ENCODE measurements around the gene PTPRE.

The PTPRE gene

GRCh38 chr10:128049226-128050120, 142.6 kb downstream of the PTPRE start:
- DNase-seq: no peak

GRCh38 chr10:128050121-128050516, 143.2 kb downstream of the PTPRE start:
- no peak for DNase-seq

GRCh38 chr10:128050936-128051335, 144.0 kb downstream of the PTPRE start:
- no peak for DNase-seq

- DNase-seq: no peak
Measured at GRCh38 chr10:128051548-128051947, 144.6 kb downstream of the PTPRE start.

GRCh38 chr10:128052696-128053095, 145.8 kb downstream of the PTPRE start:
- DNase-seq: no peak

GRCh38 chr10:128053356-128053755, 146.5 kb downstream of the PTPRE start:
- no peak for DNase-seq

- DNase-seq: no peak
Measured at GRCh38 chr10:128054163-128054970, 147.5 kb downstream of the PTPRE start.

GRCh38 chr10:128055061-128055868, 148.4 kb downstream of the PTPRE start:
- DNase-seq: no peak

- DNase-seq: no peak
Measured at GRCh38 chr10:128056303-128057050, 149.6 kb downstream of the PTPRE start.

- DNase-seq: no peak
Measured at GRCh38 chr10:128058106-128058749, 151.3 kb downstream of the PTPRE start.

GRCh38 chr10:128058750-128059134, 151.8 kb downstream of the PTPRE start:
- DNase-seq: no peak

- DNase-seq: no peak
Measured at GRCh38 chr10:128059266-128059981, 152.5 kb downstream of the PTPRE start.

- DNase-seq: no peak
Measured at GRCh38 chr10:128059982-128060293, 153.0 kb downstream of the PTPRE start.

- no peak for DNase-seq
Measured at GRCh38 chr10:128060341-128061250, 153.7 kb downstream of the PTPRE start.

GRCh38 chr10:128061306-128062300, 154.7 kb downstream of the PTPRE start:
- DNase-seq: no peak

- no peak for DNase-seq
Measured at GRCh38 chr10:128062331-128062880, 155.5 kb downstream of the PTPRE start.

GRCh38 chr10:128062881-128063563, 156.1 kb downstream of the PTPRE start:
- peak; percentile 41 for DNase-seq

- peak; percentile 38 for DNase-seq
Measured at GRCh38 chr10:128063736-128064107, 156.8 kb downstream of the PTPRE start.
